Activated T-cell treated with anti-CD3 and anti-CD28 coated beads, Interleukin-2, amount 50 U/mL, for 24 hours (primary cell): ENCODE data around the gene ITIH5.

Experiments used
- DNase-seq: peaks from one replicate; pipeline ENCODE4 v3.0.0-alpha.2; 2020
- H3K27ac Mint-ChIP-seq: 2 replicates; pipeline ENCODE4 v1.8.0; 2020; ENCODE audit warnings: mild to moderate bottlenecking, mixed read lengths
- H3K27me3 Mint-ChIP-seq: 2 replicates; pipeline ENCODE4 v1.8.0; 2020; ENCODE audit warnings: mixed read lengths
- H3K36me3 Mint-ChIP-seq: 2 replicates; pipeline ENCODE4 v1.8.0; 2020; ENCODE audit warnings: low read depth, mixed read lengths
- H3K4me1 Mint-ChIP-seq: 2 replicates; pipeline ENCODE4 v1.8.0; 2020; ENCODE audit warnings: low read depth, mixed read lengths
- H3K4me3 Mint-ChIP-seq: 2 replicates; pipeline ENCODE4 v1.8.0; 2020; ENCODE audit warnings: mild to moderate bottlenecking, moderate library complexity, mixed read lengths
- H3K9me3 Mint-ChIP-seq: 2 replicates; pipeline ENCODE4 v1.8.0; 2020; ENCODE audit warnings: mixed read lengths

Gene ITIH5

GRCh38 chr10:7626283-7626682, 40.5 kb downstream of the ITIH5 start:
- no peaks in the 10 kb centered on the region for H3K36me3 Mint-ChIP-seq
- H3K27me3 Mint-ChIP-seq: peaks cover 2% of the 10 kb centered on the region
- no peaks in the 10 kb centered on the region for H3K9me3 Mint-ChIP-seq
- no peaks in the 10 kb centered on the region for H3K4me1 Mint-ChIP-seq
- H3K4me3 Mint-ChIP-seq: no peak overlapping the region
- DNase-seq: no peak
- no peak overlapping the region for H3K27ac Mint-ChIP-seq

DNA sequence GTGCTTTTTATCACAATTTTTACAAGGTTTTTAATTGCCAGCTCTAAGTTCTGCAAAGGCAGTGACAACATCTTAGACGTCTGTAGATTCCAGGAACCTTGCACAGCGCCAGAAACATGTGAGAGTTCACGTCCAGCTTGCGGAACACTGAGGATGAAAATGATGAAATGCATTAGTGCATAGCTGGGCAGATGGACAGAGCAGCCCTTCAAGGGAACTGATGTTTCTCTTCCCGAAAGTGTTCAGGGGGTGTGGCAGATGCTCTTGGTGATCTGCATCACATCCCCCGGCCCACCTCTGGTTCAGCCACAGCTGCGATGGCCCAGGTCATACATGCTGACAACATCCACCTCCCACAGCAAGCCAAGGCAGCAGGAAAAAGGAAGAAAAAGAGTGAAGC, 40.9 kb downstream of the ITIH5 start:
- Mint-ChIP-seq H3K27ac (no peak overlapping the region), H3K4me3 (no peak overlapping the region), H3K27me3 (peaks cover 2% of the 10 kb centered on the region), H3K4me1 (no peaks in the 10 kb centered on the region), H3K36me3 (no peaks in the 10 kb centered on the region), H3K9me3 (no peaks in the 10 kb centered on the region)
- DNase-seq: no peak

GRCh38 chr10:7625009-7625408, 41.8 kb downstream of the ITIH5 start:
- no peak overlapping the region for H3K27ac Mint-ChIP-seq
- no peaks in the 10 kb centered on the region for H3K4me1 Mint-ChIP-seq
- H3K36me3 Mint-ChIP-seq: no peaks in the 10 kb centered on the region

GRCh38 chr10:7622969-7623368, 43.8 kb downstream of the ITIH5 start:
- no peaks in the 10 kb centered on the region for H3K9me3 Mint-ChIP-seq
- H3K27ac Mint-ChIP-seq: no peak overlapping the region
- DNase-seq: no peak
- no peaks in the 10 kb centered on the region for H3K36me3 Mint-ChIP-seq
- H3K4me1 Mint-ChIP-seq: no peaks in the 10 kb centered on the region
- H3K27me3 Mint-ChIP-seq: peaks cover 2% of the 10 kb centered on the region
- no peak overlapping the region for H3K4me3 Mint-ChIP-seq

More at GRCh38 chr10:7625009-7625408, 41.8 kb downstream of the ITIH5 start:
- no peaks in the 10 kb centered on the region for H3K9me3 Mint-ChIP-seq
- H3K27me3 Mint-ChIP-seq: peaks cover 2% of the 10 kb centered on the region
- H3K4me3 Mint-ChIP-seq: no peak overlapping the region
- no peak for DNase-seq

DNA sequence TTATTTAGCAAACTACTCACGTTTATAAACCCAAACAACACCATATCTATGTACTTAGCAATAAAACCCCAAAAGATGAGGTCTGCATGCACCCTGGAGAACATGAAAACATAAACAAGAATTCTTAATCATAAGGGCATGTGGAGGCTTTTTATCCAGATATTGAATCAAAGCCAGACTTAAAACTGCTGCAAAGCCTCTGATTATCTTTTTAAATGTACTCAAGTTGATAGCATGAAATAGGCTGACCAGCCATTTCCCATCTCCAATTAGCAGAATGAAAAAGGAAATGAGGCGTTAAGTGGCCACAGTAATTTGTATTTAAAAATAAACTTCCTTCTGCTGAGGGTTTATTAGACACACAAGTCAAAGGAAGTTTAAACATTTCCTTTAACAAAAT, 48.3 kb downstream of the ITIH5 start:
- Mint-ChIP-seq H3K36me3 (no peaks in the 10 kb centered on the region), H3K4me3 (no peak overlapping the region), H3K27ac (no peak overlapping the region), H3K9me3 (no peaks in the 10 kb centered on the region), H3K27me3 (peaks cover 2% of the 10 kb centered on the region), H3K4me1 (no peaks in the 10 kb centered on the region)
- no peak for DNase-seq

GRCh38 chr10:7611909-7612308, 54.9 kb downstream of the ITIH5 start:
- H3K27ac Mint-ChIP-seq: no peak overlapping the region
- H3K9me3 Mint-ChIP-seq: no peaks in the 10 kb centered on the region
- no peak for DNase-seq
- no peaks in the 10 kb centered on the region for H3K4me1 Mint-ChIP-seq
- H3K4me3 Mint-ChIP-seq: no peak overlapping the region
- H3K36me3 Mint-ChIP-seq: no peaks in the 10 kb centered on the region
- H3K27me3 Mint-ChIP-seq: no peaks in the 10 kb centered on the region

- Mint-ChIP-seq H3K9me3 (no peaks in the 10 kb centered on the region), H3K27me3 (no peaks in the 10 kb centered on the region), H3K4me1 (no peaks in the 10 kb centered on the region), H3K36me3 (no peaks in the 10 kb centered on the region), H3K27ac (no peak overlapping the region), H3K4me3 (no peak overlapping the region)
- DNase-seq: no peak
Observed at GRCh38 chr10:7610651-7611389, 55.9 kb downstream of the ITIH5 start.

DNA sequence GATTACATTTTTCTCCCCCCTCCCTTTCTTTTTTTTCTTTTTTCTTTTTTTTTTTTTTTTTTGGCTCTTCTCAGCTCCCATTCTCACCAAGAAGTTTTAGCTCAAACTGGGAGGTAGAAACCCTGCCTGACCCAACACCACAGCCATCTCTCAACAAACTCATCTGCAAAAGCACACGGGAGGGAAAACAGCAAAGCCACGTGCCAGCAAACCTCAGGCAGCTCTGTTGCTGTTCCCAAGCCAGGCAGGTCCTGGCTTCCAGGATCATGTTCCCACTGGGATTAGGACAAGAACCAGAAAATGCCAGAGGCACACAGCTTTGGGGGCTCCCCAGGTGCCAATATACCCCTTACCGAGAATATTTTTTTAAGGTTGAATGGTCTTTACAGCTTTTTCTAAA, 56.7 kb downstream of the ITIH5 start:
- no peak overlapping the region for H3K27ac Mint-ChIP-seq

DNA sequence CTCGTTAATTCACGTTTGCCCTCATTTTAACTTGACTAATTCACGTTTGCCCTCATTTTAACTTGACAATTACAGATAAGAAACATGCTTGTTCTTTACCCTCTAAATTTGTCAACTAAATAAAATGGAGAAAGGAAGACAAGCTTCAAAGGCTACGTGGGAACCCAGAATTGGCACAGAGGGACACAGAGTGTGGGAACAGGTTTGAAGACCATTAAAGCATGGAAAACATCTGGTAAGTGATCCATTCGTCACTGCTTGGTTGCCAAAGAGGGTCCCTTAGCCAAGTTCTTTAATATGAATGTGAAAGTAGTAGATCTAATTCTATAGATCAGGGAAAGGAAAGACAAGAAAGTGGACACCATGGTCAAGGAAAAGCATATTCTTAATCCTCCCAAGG, 57.2 kb downstream of the ITIH5 start:
- H3K36me3 Mint-ChIP-seq: no peaks in the 10 kb centered on the region

More for the DNA sequence above, 56.7 kb downstream of the ITIH5 start:
- no peak for DNase-seq
- H3K9me3 Mint-ChIP-seq: no peaks in the 10 kb centered on the region
- no peaks in the 10 kb centered on the region for H3K27me3 Mint-ChIP-seq
- H3K4me1 Mint-ChIP-seq: no peaks in the 10 kb centered on the region
- H3K36me3 Mint-ChIP-seq: no peaks in the 10 kb centered on the region
- no peak overlapping the region for H3K4me3 Mint-ChIP-seq

GRCh38 chr10:7608001-7608400, 58.8 kb downstream of the ITIH5 start:
- Mint-ChIP-seq H3K36me3 (no peaks in the 10 kb centered on the region), H3K27ac (no peak overlapping the region), H3K27me3 (no peaks in the 10 kb centered on the region), H3K9me3 (no peaks in the 10 kb centered on the region), H3K4me3 (no peak overlapping the region), H3K4me1 (no peaks in the 10 kb centered on the region)
- DNase-seq: no peak

More for the DNA sequence above, 57.2 kb downstream of the ITIH5 start:
- H3K4me3 Mint-ChIP-seq: no peak overlapping the region
- H3K9me3 Mint-ChIP-seq: no peaks in the 10 kb centered on the region
- H3K4me1 Mint-ChIP-seq: no peaks in the 10 kb centered on the region
- no peaks in the 10 kb centered on the region for H3K27me3 Mint-ChIP-seq
- no peak overlapping the region for H3K27ac Mint-ChIP-seq
- DNase-seq: no peak

GRCh38 chr10:7606951-7607404, 59.8 kb downstream of the ITIH5 start:
- H3K4me1 Mint-ChIP-seq: no peaks in the 10 kb centered on the region
- H3K27me3 Mint-ChIP-seq: no peaks in the 10 kb centered on the region
- no peaks in the 10 kb centered on the region for H3K9me3 Mint-ChIP-seq
- DNase-seq: no peak
- no peak overlapping the region for H3K27ac Mint-ChIP-seq
- no peaks in the 10 kb centered on the region for H3K36me3 Mint-ChIP-seq
- no peak overlapping the region for H3K4me3 Mint-ChIP-seq

- no peak overlapping the region for H3K4me3 Mint-ChIP-seq
- H3K27me3 Mint-ChIP-seq: no peaks in the 10 kb centered on the region
- no peaks in the 10 kb centered on the region for H3K36me3 Mint-ChIP-seq
- no peak overlapping the region for H3K27ac Mint-ChIP-seq
- H3K9me3 Mint-ChIP-seq: no peaks in the 10 kb centered on the region
- no peak for DNase-seq
- peaks cover 7% of the 10 kb centered on the region for H3K4me1 Mint-ChIP-seq
Observed at GRCh38 chr10:7605565-7606295, 61.0 kb downstream of the ITIH5 start.

GRCh38 chr10:7601023-7601656, 65.6 kb downstream of the ITIH5 start:
- DNase-seq: no peak
- Mint-ChIP-seq H3K27ac (no peak overlapping the region), H3K4me3 (no peak overlapping the region), H3K4me1 (peaks cover 7% of the 10 kb centered on the region), H3K36me3 (no peaks in the 10 kb centered on the region), H3K9me3 (no peaks in the 10 kb centered on the region), H3K27me3 (peaks cover 2% of the 10 kb centered on the region)

GRCh38 chr10:7598771-7599170, 68.0 kb downstream of the ITIH5 start:
- Mint-ChIP-seq H3K27me3 (peaks cover 2% of the 10 kb centered on the region), H3K4me1 (peaks cover 7% of the 10 kb centered on the region), H3K36me3 (no peaks in the 10 kb centered on the region), H3K27ac (no peak overlapping the region), H3K4me3 (no peak overlapping the region), H3K9me3 (no peaks in the 10 kb centered on the region)
- no peak for DNase-seq

- Mint-ChIP-seq H3K4me3 (no peak overlapping the region), H3K4me1 (peaks cover 6% of the 10 kb centered on the region)
- no peak for DNase-seq
Observed at GRCh38 chr10:7596356-7596755, 70.4 kb downstream of the ITIH5 start.

More at GRCh38 chr10:7596356-7596755, 70.4 kb downstream of the ITIH5 start:
- H3K9me3 Mint-ChIP-seq: no peaks in the 10 kb centered on the region
- H3K27ac Mint-ChIP-seq: no peak overlapping the region
- H3K27me3 Mint-ChIP-seq: peaks cover 4% of the 10 kb centered on the region
- H3K36me3 Mint-ChIP-seq: no peaks in the 10 kb centered on the region
